HG03520 (cell line): Measurements from ENCODE around the gene DDX41.
"Not testable (repeated sequence)": the region's sequence is repeated elsewhere in the genome, so short reads cannot be mapped to it uniquely, and the experiment has no call there.

Experiments used
- ATAC-seq: cut with Tn5 transposase; IDR thresholded peaks from one replicate; pipeline ENCODE4 v1.9.1; 2021; ENCODE audit warnings: mild to moderate bottlenecking, moderate library complexity; ENCODE audit not compliant: unreplicated experiment

DDX41 gene

DNA sequence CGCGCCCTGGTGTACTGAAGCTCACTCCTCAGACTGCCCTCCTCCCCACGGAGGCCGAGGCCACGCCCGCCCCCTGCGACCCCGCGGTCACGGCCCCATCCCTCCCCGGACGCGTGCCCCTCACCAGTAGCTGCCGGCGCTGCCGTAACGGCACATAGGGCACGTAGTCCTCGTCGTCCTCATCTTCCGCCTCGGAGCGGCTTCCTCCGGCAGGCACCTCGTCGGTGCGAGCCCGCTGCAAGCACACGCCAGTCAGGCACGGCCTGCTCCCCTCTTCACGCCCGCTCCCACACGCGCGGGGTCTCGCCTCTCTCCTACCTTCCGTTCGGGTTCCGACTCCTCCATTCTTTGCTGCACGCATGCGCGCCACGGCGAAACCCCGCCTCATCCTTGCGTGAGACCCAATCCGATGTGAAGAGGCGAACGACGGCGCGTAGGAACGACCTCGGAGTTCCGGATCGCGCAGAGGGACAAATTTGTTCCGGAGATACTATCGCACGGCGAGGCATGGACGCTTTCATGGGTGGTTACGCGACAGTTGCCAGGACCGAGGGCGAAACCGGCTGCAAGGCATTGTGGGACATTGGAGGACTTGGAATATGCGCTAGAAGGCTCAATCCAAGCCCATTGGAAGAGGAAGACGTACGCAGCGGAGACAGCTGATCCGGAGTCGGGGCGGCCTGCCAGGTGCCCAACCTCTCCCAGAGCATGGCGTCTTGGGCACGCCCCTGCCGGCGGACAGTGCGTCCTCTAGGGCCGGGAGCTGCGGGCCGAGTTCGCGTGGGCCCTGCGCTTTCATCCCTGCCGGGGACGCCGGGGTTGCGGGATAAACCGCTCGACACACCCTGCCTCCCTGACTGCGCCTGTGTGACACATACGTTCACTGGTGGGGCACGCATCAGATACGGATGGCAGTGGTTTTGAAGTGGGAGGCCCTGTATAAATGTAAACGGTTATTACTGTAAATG, at the start of gene DDX41:
Gene DDX41, minus strand, starts transcription at position 361 of the 968 bp plus-strand sequence. Its CDS starts 16 bp downstream, at position 345.
- ATAC-seq, result peak; percentile 71

DNA sequence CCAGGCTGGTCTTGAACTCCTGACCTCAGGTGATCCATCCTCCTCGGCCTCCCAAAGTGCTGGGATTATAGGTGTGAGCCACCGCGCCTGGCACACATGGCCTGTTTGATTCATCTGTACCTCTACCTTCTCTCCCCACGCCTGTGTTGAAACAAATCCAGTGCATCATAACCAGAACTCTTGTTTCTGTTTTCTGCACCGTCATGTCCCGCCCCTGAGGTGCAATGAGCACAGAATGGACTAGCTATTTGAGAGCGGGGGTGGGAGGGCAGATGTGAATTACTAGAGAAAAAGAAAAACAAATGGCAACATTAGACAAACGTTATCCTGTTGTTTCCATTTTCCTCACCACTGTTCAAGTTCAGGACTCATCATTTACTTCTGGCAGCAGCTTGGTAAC, 48.3 kb upstream of the DDX41 start:
- ATAC-seq, result no peak

DNA sequence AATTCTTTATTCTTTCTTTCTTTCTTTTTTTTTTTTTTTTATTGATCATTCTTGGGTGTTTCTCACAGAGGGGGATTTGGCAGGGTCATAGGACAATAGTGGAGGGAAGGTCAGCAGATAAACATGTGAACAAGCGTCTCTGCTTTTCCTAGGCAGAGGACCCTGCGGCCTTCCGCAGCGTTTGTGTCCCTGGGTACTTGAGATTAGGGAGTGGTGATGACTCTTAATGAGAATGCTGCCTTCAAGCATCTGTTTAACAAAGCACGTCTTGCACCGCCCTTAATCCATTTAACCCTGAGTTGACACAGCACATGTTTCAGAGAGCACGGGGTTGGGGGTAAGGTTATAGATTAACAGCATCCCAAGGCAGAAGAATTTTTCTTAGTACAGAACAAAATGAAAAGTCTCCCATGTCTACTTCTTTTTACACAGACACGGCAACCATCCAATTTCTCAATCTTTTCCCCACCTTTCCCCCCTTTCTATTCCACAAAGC, 42.7 kb upstream of the DDX41 start:
- not testable (repeated sequence) for ATAC-seq

DNA sequence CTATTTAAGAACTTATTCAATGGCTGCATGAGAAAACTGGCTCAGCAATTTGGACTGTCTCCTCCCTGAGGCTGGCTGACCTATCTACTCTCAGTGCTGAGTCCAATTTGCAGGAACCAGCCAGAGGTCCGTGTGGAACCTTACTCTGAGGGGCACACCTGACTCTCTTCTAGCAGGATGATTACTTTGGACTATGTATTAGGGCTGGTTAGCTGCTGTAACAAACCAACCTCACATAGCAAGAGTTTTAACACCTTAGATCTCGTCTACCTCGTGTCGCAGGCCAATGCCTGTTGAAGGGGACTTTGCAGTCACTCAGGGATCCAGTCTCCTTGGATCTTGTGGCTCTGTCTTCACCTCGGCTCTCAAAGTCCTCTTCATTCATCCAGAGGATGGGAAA, 41.0 kb upstream of the DDX41 start:
- ATAC-seq, result no peak

GRCh38 chr5:177557041-177557647, 40.4 kb upstream of the DDX41 start:
- no peak for ATAC-seq

GRCh38 chr5:177555665-177556064, 38.9 kb upstream of the DDX41 start:
- ATAC-seq, result no peak

- ATAC-seq, result no peak
These were observed 38.5 kb upstream of the DDX41 start for GRCh38 chr5:177555228-177555627.

- peak; percentile 80 for ATAC-seq
These were observed 37.8 kb upstream of the DDX41 start, which contains the start of gene FAM193B for GRCh38 chr5:177554474-177555111. Gene FAM193B (minus strand): TSS chr5:177554563. CDS start chr5:177554458, 105 bp downstream.

GRCh38 chr5:177553671-177554429, 37.1 kb upstream of the DDX41 start:
- ATAC-seq, result peak; percentile 45

DNA sequence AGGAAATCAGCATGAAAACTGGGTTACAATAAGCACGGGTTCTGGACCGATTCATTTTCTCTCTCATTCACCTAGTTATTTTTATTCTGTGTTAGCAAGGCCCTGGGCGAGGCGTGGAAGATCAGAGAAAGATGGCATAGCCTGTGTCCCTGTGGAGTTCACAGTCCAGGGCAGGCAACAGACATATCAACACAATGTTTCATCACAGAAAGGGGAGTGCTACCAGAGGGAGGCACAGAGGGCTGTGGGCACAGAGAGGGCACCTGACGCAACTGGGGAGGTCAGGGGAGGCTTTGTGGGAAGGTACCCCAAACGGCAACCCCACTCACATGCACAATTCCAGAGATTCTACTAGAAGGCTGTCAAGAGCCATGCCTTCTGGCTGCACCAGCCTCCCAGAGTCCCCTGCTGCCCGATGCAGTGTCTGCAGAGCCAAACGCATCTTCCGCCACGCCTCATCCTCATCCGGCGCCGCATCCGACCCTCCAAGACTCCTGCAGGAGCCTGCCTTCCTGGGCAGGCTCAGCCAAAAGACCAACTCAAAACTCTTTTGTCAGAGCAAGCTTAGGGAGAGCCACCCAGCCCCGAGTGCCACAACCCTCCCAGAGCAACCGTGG, 36.2 kb upstream of the DDX41 start:
- ATAC-seq, result no peak

- no peak for ATAC-seq
These were observed 33.4 kb upstream of the DDX41 start for GRCh38 chr5:177550122-177550521.

DNA sequence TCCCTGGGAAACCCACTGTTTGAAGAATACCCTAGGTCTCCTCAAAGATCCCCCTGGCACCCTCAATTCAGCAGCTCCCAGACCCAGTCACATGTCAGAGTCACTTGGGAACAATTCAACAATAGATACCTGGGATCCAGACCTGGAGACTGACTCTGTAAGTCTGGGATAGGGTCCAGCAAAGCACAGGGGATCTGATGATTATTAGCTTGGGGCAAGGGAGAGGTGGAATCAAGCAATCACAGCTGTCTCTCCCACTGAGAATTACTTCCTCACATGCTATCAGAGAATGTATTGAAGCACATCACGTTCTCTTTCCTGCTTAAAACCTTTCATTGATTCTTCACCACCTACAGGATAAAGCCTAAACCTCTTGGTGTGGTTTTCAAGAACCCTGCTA, 31.7 kb upstream of the DDX41 start:
- ATAC-seq, result no peak

DNA sequence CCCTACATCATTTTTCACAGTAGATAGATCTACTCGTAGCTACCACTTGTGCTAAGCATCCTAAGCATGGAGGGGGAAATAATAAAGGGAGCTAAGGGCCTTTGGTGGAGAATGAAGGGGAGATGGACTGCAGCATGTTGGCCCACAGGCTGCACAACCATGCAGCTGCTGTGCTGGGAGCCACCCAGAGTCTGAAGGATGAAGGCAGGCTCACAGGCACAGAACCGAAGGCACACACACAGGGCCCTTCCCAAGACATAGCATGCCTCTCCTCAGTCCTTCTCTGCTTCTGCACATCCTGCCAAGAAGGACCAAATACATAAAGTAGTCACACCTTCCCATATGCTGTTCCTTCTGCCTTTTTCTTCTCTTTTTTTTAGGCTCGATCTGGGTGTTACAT, 31.0 kb upstream of the DDX41 start:
- no peak for ATAC-seq

- ATAC-seq, result no peak
These were observed 29.5 kb upstream of the DDX41 start for GRCh38 chr5:177546258-177546741.

DNA sequence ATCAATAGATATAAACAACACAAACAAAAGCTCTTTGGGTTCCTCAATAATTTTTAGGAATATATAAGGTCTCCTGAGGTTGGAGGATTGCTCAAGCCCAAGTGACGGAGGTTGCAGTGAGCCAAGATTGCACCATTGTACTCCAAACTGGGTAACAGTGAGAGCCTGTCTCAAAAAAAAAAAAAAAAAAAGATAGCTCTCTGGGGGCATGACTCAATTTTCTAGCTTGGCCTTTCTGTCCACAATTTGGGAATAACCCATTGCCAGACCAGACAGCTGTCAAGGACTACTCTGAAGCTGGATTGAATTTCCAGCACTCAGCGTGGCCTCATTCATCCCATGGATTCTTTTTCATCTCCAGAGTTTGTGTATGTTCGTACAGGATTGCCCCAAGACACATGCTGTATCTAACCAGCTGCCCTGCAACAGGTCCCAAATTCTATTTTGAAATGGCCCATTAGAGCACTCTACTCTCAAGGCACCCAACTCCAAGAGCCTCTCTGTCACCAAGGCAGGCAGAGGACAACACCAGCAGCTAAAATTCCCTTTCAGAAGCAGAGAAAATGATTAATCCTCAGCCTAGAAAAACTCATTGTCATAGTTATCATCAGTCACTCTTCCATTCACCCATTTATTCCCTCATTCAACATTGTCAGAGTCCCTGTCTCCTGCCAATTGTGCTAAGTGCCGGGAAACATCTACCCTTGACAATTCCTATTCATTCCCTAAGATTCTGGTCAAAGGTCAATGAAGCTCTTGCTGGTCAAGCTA, 28.9 kb upstream of the DDX41 start:
- ATAC-seq, result no peak

DNA sequence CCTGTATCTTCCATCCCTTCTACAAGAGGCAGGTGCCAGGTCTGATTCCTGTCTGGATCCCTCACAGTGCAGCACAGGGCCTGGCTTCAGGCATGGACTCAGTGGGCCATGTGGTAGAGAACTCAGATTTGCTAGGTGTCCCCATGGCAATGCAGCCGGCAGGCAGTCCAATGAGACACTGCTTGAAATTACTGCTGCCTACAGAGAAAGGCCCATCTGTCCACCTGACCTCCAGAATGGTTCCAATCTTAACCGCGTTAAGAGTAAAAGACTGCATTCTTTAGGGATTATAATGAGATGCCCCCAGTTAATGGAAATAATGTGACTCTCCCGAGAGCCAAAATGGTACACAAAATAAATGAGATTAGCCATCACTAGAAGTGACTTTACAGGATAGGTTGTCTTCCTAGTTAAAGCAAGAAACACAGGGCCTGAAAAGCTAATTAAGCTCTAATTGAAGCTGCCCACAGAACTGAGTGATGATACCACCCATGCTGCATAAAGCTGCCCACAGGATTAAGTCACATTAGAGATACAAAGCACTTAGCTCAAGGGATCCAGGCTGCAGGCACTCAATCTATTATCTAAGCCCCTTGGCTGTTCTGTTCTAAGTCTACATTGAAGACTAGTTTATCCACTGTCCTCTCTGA, 26.2 kb upstream of the DDX41 start:
- no peak for ATAC-seq

- no peak for ATAC-seq
These were observed 23.7 kb upstream of the DDX41 start for GRCh38 chr5:177540438-177540837.

DNA sequence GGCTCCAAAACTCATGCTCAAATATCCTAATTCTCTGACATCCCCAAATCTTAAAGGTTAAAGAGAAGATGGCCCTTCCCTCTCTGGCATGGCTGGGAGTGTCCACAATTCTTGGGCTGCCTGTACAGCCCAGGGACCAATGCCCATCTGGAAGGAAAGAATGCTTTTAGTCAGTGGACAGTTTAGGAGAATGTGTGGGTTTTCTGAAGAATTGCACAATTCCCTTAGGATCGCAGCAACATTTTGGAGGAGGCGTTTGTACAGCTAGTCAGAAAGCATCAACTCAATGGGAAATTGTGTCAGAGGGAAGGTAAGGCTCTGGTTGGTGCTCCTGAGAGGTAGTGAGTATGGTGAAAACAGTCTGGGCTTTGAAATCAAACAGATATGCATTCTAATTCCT, 22.6 kb upstream of the DDX41 start:
- no peak for ATAC-seq

- no peak for ATAC-seq
These were observed 22.1 kb upstream of the DDX41 start for GRCh38 chr5:177538876-177539275.
